Activated gamma-delta T cell (primary cell): Measurements from ENCODE around the gene SBK2.

Experiments
- DNase-seq: peaks from one replicate; lab custom pipeline; 2025; lab: John Stamatoyannopoulos, UW

Gene SBK2

DNA sequence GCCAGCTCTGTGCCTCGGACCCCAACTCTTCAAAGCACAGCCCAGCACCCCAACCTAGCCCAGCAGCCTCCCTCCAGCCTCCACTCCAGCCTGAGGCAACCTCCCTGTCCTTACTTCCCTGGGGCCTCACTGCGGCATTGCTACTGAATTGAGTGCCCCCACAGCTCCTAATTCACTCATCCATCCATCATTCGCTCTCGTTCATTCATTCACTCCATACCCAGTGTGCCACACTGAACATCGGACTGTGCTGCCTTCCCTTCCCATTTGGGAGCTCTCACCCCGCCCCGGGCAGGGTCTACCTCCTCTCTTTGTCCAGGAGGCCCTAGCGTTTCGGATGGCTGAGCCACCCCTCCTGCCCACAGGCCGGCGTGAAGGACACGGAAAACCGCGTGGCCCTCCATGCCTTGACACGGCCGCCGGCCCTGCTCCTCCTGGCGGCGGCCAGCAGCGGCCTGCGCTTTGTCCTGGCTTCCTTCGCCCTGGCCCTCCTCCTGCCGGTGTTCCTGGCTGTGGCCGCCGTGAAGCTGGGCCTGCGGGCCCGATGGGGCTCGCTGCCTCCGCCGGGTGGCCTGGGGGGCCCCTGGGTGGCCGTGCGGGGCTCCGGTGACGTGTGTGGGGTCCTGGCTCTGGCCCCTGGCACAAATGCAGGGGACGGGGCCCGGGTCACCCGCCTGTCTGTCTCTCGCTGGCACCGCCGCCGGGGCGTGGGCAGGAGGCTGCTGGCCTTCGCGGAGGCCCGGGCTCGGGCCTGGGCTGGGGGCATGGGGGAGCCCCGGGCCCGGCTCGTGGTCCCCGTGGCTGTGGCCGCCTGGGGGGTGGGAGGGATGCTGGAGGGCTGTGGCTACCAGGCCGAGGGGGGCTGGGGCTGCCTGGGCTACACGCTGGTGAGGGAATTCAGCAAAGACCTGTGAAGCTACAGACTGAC, 50.6 kb downstream of the SBK2 start:
- DNase-seq: no peak

GRCh38 chr19:55485439-55486011, 51.4 kb downstream of the SBK2 start:
- no peak for DNase-seq

DNA sequence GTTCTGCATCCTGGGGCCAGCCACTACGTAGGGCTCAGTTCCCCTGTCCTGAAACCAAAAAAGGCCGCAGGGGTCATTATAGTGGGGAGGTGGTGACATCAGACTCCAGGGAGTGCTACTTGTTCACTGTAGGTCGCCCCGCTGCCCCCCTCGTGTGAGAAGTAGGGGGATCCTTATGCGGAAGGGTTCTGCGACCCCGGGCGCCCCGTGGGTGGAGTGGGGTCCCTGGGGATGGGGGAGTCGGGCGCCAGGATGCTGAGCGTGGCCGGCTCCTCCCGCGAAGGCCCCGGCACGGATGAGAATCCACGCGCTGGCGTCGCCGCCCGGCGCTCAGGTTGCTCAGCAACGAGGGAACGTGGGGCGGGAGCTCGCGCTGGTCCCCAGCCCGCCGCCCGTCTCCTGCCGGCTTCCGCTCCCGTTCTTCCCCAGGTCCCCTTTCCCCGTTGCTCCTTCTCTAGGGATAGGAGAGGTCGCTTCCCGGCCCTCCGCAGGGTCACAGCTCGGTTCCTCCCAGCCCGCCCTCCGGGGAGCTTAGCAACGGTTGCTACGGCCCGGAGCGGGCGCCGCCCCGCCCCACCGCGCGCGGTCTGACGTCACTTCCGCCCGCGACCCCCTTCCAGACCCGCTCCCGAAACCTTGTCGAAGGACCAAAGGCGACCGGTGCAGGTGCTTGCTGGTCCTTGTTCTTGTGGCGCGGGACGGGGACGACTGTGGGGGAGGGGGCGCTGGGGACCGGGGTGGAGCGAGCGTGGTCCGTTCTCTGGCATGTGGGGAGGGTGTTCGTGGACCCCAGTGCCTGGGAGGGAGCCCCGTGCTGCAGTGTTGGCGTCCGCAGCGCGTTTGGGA, 52.1 kb downstream of the SBK2 start, which contains the start of gene NAT14:
Gene NAT14, plus strand, starts transcription at position 596 of the 846 bp plus-strand sequence. CDS start 521 bp downstream, outside the sequence.
- DNase-seq: peak; percentile 46

GRCh38 chr19:55483706-55484592, 53.0 kb downstream of the SBK2 start:
- DNase-seq: no peak

GRCh38 chr19:55482967-55483705, 53.8 kb downstream of the SBK2 start:
- DNase-seq: no peak

GRCh38 chr19:55482156-55482961, 54.6 kb downstream of the SBK2 start:
- DNase-seq: no peak

DNA sequence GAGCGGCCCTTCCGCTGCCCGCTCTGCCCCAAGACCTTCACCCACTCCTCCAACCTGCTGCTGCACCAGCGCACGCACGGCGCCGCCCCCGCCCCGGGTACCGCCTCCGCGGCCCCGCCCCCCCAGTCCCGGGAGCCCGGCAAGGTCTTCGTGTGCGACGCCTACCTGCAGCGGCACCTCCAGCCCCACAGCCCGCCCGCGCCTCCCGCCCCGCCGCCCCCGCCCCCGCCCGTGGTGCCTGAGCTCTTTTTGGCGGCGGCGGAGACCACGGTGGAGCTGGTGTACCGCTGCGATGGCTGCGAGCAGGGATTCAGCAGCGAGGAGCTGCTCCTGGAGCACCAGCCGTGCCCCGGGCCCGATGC, 55.2 kb downstream of the SBK2 start:
- DNase-seq: no peak

DNA sequence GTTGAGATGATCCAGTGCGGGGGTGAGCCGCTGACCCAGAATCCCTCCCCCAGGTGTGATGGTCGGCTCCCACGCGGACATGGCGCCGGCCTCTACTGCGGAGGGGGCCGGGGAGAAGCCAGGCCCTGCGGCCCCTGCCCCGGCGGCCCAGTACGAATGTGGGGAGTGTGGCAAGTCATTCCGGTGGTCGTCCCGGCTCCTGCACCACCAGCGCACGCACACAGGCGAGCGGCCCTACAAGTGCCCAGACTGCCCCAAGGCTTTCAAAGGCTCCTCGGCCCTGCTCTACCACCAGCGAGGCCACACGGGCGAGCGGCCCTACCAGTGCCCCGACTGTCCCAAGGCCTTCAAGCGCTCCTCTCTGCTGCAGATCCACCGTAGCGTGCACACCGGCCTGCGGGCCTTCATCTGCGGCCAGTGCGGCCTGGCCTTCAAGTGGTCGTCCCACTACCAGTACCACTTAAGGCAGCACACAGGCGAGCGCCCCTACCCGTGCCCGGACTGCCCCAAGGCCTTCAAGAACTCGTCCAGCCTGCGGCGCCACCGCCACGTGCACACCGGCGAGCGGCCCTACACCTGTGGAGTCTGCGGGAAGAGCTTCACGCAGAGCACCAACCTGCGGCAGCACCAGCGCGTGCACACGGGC, 55.7 kb downstream of the SBK2 start:
- DNase-seq: no peak

DNA sequence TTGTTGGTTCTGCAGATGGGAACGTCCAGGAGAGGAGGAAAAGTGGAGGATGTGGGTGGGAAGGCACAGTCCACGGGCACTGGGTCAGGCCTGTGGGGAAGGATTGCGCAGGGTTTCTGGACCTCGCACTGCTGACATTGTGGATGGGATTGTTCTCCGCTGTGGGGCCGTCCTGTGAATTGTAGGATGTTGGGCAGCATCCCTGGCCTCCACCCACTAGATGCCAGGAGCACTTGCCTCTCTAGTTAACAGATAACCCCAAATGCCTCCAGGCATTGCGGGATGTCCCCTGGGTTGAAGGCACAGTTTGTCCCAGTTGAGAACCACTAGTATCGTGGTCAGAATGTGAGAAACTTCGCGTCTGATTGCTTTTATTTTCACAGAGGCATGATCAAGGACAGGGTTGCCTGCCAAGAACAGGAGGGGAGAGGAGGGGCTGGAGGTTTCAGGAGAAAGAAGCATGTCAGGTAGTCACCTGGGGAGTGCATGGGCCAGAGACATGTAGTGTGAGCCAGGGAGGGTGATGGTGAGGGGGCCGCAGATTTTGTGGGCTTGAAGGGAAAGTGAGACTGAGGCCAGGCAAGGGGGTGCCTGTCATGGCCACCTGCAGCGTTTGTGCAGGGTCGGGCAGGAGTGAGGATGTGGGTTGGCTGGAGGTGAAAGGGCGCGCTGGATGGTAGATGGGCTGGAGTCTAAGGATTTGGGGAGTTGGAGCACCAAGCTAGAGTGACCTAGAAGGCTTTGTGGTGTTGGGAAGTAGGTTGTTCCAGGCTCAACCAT, 57.3 kb downstream of the SBK2 start:
- no peak for DNase-seq

- no peak for DNase-seq
Observed at GRCh38 chr19:55479045-55479444, 57.9 kb downstream of the SBK2 start.
